Measurements from ENCODE around the gene GRID1.

- TF ChIP-seq CTCF (IDR thresholded peaks at IDR 0.05 in 2 of 3, conservative IDR thresholded peaks at IDR 0.05 in 1 of 3; ENCODE audit: control insufficient read depth in 2 of 3, extremely low read depth in 1 of 3, insufficient read depth in 1 of 3, low read depth in 3 of 3, low read length in 3 of 3) = no peak
- no peak for TF ChIP-seq MYC (IDR thresholded peaks at IDR 0.05; ENCODE audit: insufficient read depth, insufficient read length, insufficient replicate concordance, low read length, severe bottlenecking)
- no peak for TF ChIP-seq USF2 (IDR thresholded peaks at IDR 0.05; ENCODE audit: borderline replicate concordance, low read depth, low read length)
- TF ChIP-seq SIN3A (IDR thresholded peaks at IDR 0.05; ENCODE audit: low read depth, low read length) = no peak
- no peak for TF ChIP-seq CHD1 (IDR thresholded peaks at IDR 0.05; ENCODE audit: low read depth, low read length)
- no peak for TF ChIP-seq SRF (IDR thresholded peaks at IDR 0.05; ENCODE audit: low read depth in 2 of 2, low read length in 2 of 2)
- TF ChIP-seq ATF2 (IDR thresholded peaks at IDR 0.05; ENCODE audit: low read length) = no peak
- no peak for TF ChIP-seq PRDM15 (CRISPR knock-in tag; IDR thresholded peaks at IDR 0.05)
Observed at GRCh38 chr10:85713885-85714284, 652.7 kb downstream of the GRID1 start.
